ENCODE measurements around the gene PASD1. TPM values are rescaled to one million over a fixed set of nuclear protein-coding genes. Genes with fewer than 3 reads are reported as not detected.

PASD1 gene
- polyA plus RNA-seq, 4 donors: not detected

Other genes with a start within 250 kb of the PASD1 start
- 10 to 100 TPM; 26.1 to 33.9 (median 31.8) TPM for gene VMA21, start 166.5 kb upstream of the PASD1 start, polyA plus RNA-seq (ENCODE audit: insufficient read length in 4 of 4)
- 1 to 10 TPM; 5.1 to 8.8 (median 6.5) TPM for gene PRRG3, start 131.8 kb downstream of the PASD1 start, polyA plus RNA-seq (ENCODE audit: insufficient read length in 4 of 4)
- gene FATE1, start 152.4 kb downstream of the PASD1 start, polyA plus RNA-seq (ENCODE audit: insufficient read length in 4 of 4): under 1 TPM in 1 of 4 donors, not detected in 3; 0.38 TPM
- not detected for gene CNGA2, start 171.1 kb downstream of the PASD1 start, polyA plus RNA-seq (ENCODE audit: insufficient read length in 4 of 4)